Gastrocnemius medialis (tissue), 4 donors: ENCODE data around the gene OPA1.

Experiments used
- POLR2A ChIP-seq, 2 donors: fragments of 450-650 bp; IDR thresholded peaks; one replicate each; pipeline ENCODE4 v1.6.1; 2017; ENCODE audit warnings: antibody characterized with exemption in 2 of 2, mild to moderate bottlenecking in 2 of 2, moderate library complexity in 2 of 2
- TF ChIP-seq, protein P1 (sequence below), 5 experiments: fragments of 450-650 bp in 3 of 5; fragments of 200-600 bp in 2 of 5; sonication (generic) in 2 of 5; IDR thresholded peaks in 4 of 5; conservative IDR thresholded peaks in 1 of 5; 1 replicate in 4 of 5; 2 replicates in 1 of 5; pipeline ENCODE4 v1.5.1; 2016 to 2019; ENCODE audit warnings: antibody characterized with exemption in 5 of 5, mild to moderate bottlenecking in 3 of 5, moderate library complexity in 3 of 5

DNA sequence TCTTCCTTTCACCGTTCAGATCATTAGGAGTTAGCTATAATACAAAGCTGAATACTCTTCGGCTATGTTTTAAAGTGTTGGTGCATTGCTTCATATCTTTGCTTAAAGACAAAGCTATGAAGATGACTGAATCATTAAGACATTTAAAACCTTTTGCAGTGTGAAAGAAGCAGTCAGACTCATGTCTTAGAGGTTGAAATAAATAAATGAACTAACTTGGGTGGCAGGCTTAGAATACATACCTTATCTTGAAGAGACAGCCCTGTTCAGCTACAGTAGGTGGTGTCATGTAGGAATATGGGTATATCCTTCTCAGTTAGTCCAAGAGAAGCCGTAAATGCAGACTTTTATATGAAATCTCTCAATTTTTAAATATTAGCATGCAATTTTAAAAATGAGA lies 63.4 kb downstream of the OPA1 start:
- TF ChIP-seq, protein P1, sequence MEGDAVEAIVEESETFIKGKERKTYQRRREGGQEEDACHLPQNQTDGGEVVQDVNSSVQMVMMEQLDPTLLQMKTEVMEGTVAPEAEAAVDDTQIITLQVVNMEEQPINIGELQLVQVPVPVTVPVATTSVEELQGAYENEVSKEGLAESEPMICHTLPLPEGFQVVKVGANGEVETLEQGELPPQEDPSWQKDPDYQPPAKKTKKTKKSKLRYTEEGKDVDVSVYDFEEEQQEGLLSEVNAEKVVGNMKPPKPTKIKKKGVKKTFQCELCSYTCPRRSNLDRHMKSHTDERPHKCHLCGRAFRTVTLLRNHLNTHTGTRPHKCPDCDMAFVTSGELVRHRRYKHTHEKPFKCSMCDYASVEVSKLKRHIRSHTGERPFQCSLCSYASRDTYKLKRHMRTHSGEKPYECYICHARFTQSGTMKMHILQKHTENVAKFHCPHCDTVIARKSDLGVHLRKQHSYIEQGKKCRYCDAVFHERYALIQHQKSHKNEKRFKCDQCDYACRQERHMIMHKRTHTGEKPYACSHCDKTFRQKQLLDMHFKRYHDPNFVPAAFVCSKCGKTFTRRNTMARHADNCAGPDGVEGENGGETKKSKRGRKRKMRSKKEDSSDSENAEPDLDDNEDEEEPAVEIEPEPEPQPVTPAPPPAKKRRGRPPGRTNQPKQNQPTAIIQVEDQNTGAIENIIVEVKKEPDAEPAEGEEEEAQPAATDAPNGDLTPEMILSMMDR (IDR thresholded peaks at IDR 0.05 in 4 of 5, conservative IDR thresholded peaks at IDR 0.05 in 1 of 5): no peak
- TF ChIP-seq POLR2A (IDR thresholded peaks at IDR 0.05): no peak
